HepG2 (cell line): ENCODE results near the gene PPP2R5B. TPM values are rescaled to one million over a fixed set of nuclear protein-coding genes. Genes with fewer than 3 reads are reported as not detected.
A peak's percentile ranks its signal among the peaks of the same experiment; 100 is the strongest.

ENCODE experiments used
- ATAC-seq: fragments of 200-7000 bp; cut with Tn5 transposase; 3 replicates; pipeline ENCODE4 v1.9.1; 2020; ENCODE audit warnings: mild to moderate bottlenecking, moderate library complexity
- BruUV-seq: library from RNA; stranded (reverse); fragments of 400-500 nt; replicated peaks from 2 replicates; lab custom pipeline; 2021; lab: Mats Ljungman, UMichigan
- CTCF ChIA-PET: fragments of 300-600 bp; formaldehyde crosslinking; extraction: SDS; loops from one replicate; lab custom pipeline; 2021; ENCODE audit warnings: low total read pairs, inconsistent platforms, low intra/inter-chr PET ratio; lab: Yijun Ruan, JAX
- POLR2A ChIA-PET: fragments of 350-600 bp; sonication (Branson Sonifier 250); formaldehyde crosslinking; loops from one replicate; lab custom pipeline; 2020; ENCODE audit warnings: antibody characterized with exemption, inconsistent platforms; lab: Yijun Ruan, JAX
- DNase-seq: peaks from one replicate; pipeline ENCODE4 v3.0.0-alpha.2; 2015; ENCODE audit warnings: low spot score
- FAIRE-seq: peaks from 3 replicates; lab custom pipeline; 2011; peaks lifted over from hg19 to GRCh38; lab: Jason Lieb, UNC
- H2AFZ ChIP-seq: one replicate; pipeline ENCODE4 v1.6.1; 2011; ENCODE audit warnings: low read length, inconsistent platforms
- H3K27ac ChIP-seq: fragments of 300-600 bp; 3 replicates; pipeline ENCODE4 v1.8.0; 2011; ENCODE audit warnings: mixed run types, mild to moderate bottlenecking, mixed read lengths, low read length, inconsistent platforms; ENCODE audit not compliant: insufficient read depth; ENCODE audit errors: extremely low read length
- H3K27me3 ChIP-seq, 2 experiments: fragments of 200-600 bp in 1 of 2; 2 replicates in 1 of 2; 3 replicates in 1 of 2; pipeline versions ENCODE4 v1.6.0 to v1.8.0; 2011; ENCODE audit warnings: low read length in 2 of 2, mild to moderate bottlenecking in 2 of 2, moderate library complexity in 2 of 2, inconsistent platforms in 1 of 2; ENCODE audit not compliant: insufficient read depth in 2 of 2, control insufficient read depth in 1 of 2
- H3K36me3 ChIP-seq, 2 experiments: fragments of 200-600 bp in 1 of 2; replicated peaks in 1 of 2; 2 replicates in 1 of 2; 3 replicates in 1 of 2; pipeline versions ENCODE4 v1.5.1 to v1.8.0; 2011; ENCODE audit warnings: low read length in 2 of 2, inconsistent platforms in 1 of 2; ENCODE audit not compliant: insufficient read depth in 2 of 2, control insufficient read depth in 1 of 2
- H3K4me1 ChIP-seq: 2 replicates; pipeline ENCODE4 v1.5.1; 2012; ENCODE audit warnings: low read length, inconsistent platforms; ENCODE audit not compliant: insufficient read depth
- H3K4me2 ChIP-seq: 2 replicates; pipeline ENCODE4 v1.6.0; 2011; ENCODE audit warnings: low read depth, low read length, inconsistent platforms
- H3K4me3 ChIP-seq, 3 experiments: fragments of 200-600 bp in 1 of 3; sonication (generic), shearing (Covaris generic) in 1 of 3; replicated peaks in 1 of 3; 2 replicates each; pipeline ENCODE4 v1.5.1; 2011 to 2016; ENCODE audit warnings: low read length in 3 of 3, inconsistent platforms in 2 of 3, low read depth in 2 of 3, mild to moderate bottlenecking in 2 of 3, control low read depth in 1 of 3, mixed read lengths in 1 of 3; ENCODE audit not compliant: insufficient read depth in 1 of 3
- H3K79me2 ChIP-seq: one replicate; pipeline ENCODE4 v1.6.1; 2011; ENCODE audit warnings: low read length, inconsistent platforms; ENCODE audit not compliant: insufficient read depth
- H3K9ac ChIP-seq: 2 replicates; pipeline ENCODE4 v1.6.0; 2011; ENCODE audit warnings: mild to moderate bottlenecking, low read depth, low read length, inconsistent platforms; ENCODE audit not compliant: insufficient read depth
- H3K9me3 ChIP-seq: 2 replicates; pipeline ENCODE4 v1.5.1; 2012; ENCODE audit warnings: mild to moderate bottlenecking, low read length
- H4K20me1 ChIP-seq: 2 replicates; pipeline ENCODE4 v1.6.0; 2011; ENCODE audit warnings: inconsistent platforms, mild to moderate bottlenecking, low read length, moderate library complexity; ENCODE audit not compliant: insufficient read depth
- RBFOX2 ChIP-seq: fragments of 200-400 bp; formaldehyde crosslinking; IDR thresholded peaks from 2 replicates; pipeline ENCODE4 v1.6.1; 2017; ENCODE audit warnings: low read depth, mild to moderate bottlenecking, low read length
- ZNF333 ChIP-seq: sonication (generic); formaldehyde crosslinking; IDR thresholded peaks from 2 replicates; pipeline ENCODE4 v1.4.0; 2020; ENCODE audit warnings: mild to moderate bottlenecking, missing genetic modification reagents, borderline replicate concordance
- ZNF577 ChIP-seq: sonication (generic); formaldehyde crosslinking; IDR thresholded peaks from 2 replicates; pipeline ENCODE4 v1.4.0; 2020; ENCODE audit warnings: mild to moderate bottlenecking, low read depth, missing genetic modification reagents, borderline replicate concordance
- ZNF687 ChIP-seq: sonication (generic); formaldehyde crosslinking; IDR thresholded peaks from 2 replicates; pipeline ENCODE4 v1.5.1; 2020; ENCODE audit warnings: mild to moderate bottlenecking, missing genetic modification reagents, moderate library complexity
- WGBS: methylation state at CpG from one replicate; pipeline ENCODE4 v1.1.6; 2017; ENCODE audit warnings: low lambda C conversion rate; 5-methylcytosine and 5-hydroxymethylcytosine counted together
- in situ Hi-C: cut with HindIII; loops from 2 replicates; pipeline ENCODE4 v1.10.0; 2017; ENCODE audit warnings: low pct_unique_long_range_greater_than_20kb; ENCODE audit not compliant: extremely low pct_ligation_motif_present
- intact Hi-C: fragments of 100-400 bp; cut with micrococcal nuclease; formaldehyde crosslinking; loops from one replicate; pipeline ENCODE4 v1.10.0; 2022; ENCODE audit not compliant: unreplicated experiment
- polyA plus RNA-seq, 8 experiments: library from polyadenylated mRNA; depleted of rRNA in 3 of 8; stranded (reverse) in 7 of 8; unstranded in 1 of 8; fragments of >200 nt; fragmentation: Illumina TruSeq in 4 of 8; extraction: Trizol in 4 of 8; gene quantifications; 2 replicates each; pipeline versions ENCODE4 v1.2.1 to v1.2.3, GENCODE V29; 2011 to 2016; ENCODE audit warnings: low read depth in 4 of 8, missing spikeins in 1 of 8, mixed read lengths in 1 of 8; ENCODE audit not compliant: insufficient read depth in 1 of 8
- total RNA-seq, 5 experiments: library from RNA; depleted of rRNA; stranded (reverse); fragments of >200 nt; fragmentation: Illumina TruSeq; extraction: Trizol; gene quantifications; 2 replicates each; pipeline ENCODE4 v1.2.3, GENCODE V29; 2016; ENCODE audit warnings: low read depth in 1 of 5

Gene PPP2R5B
- total and polyA plus RNA-seq, 2 of the 13 experiments (the other 11 are each of a cell fraction or from before 2014, with no cell fraction given), result 2.3 to 8.3 TPM

- Histone ChIP-seq H3K79me2 (peaks cover 4% of the 10 kb centered on the region), H3K27ac (no peak overlapping the region), H3K4me1 (peaks cover 5% of the 10 kb centered on the region), H3K36me3 (peaks cover 47 to 66% of the 10 kb centered on the region in 2 experiments; a peak in 4 of 5 replicates), H3K9ac (no peak overlapping the region), H3K9me3 (no peaks in the 10 kb centered on the region), H3K4me3 (no peak overlapping the region), H3K27me3 (no peaks in the 10 kb centered on the region), H4K20me1 (no peaks in the 10 kb centered on the region), H3K4me2 (no peak overlapping the region), H2AFZ (no peak overlapping the region)
- no TSS peak for BruUV-seq
- ChIA-PET CTCF (no interaction called here), POLR2A (no interaction called here)
- DNase-seq (no peak), FAIRE-seq (no peak), ATAC-seq (no peak)
- TF ChIP-seq ZNF577 (CRISPR knock-in tag) (no peak), ZNF333 (CRISPR knock-in tag) (no peak), ZNF687 (0 out of 2 replicates have a peak, but pooled peaks have one; percentile 7), RBFOX2 (peak; percentile 34; the same call in 1 of the 2 replicates)
- in situ Hi-C loops (no loop called here), intact Hi-C loops (no loop called here)
- 96% methylated on average over 17 of the region's 27 CpGs for WGBS
These were observed 13.9 kb upstream of the PPP2R5B start for GRCh38 chr11:64910451-64911093.
